Measurements from ENCODE around the gene EAF1. TPM values are rescaled to one million over a fixed set of nuclear protein-coding genes. Genes with fewer than 3 reads are reported as not detected.

EAF1 gene
- polyA plus RNA-seq, 3 donors = 9.0 to 44.0 (median 9.1) TPM

DNA sequence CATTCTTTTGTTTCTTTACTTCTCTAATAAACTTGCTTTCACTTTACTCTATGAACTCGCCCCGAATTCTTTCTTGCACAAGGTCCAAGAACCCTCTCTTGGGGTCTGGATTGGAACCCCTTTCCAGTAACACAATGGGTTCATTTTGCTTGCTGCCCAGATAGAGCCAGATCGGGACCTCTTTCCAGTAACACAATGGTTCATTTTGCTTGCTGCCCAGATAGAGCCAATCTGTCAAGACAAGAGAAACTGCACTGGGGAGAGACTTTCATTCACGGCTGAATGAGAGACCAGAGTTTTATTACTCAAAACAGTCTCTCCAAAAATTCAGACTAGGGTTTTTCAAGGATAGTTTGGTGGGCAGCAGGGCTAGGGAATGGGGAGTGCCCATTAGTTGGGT, 25.5 kb upstream of the EAF1 start:
- peak overlapping the region in 1 of 7 donors; percentile 0 for H3K27ac Mint-ChIP-seq
- Histone ChIP-seq H3K4me3 (replicated peaks in 1 of 3; ENCODE audit: low read depth in 2 of 3, low read length in 3 of 3) (no peak overlapping the region), H3K27ac (ENCODE audit: low read depth in 1 of 2, low read length in 2 of 2) (no peak overlapping the region), H3K4me2 (replicated peaks; ENCODE audit: extremely low read depth, low read length, poor library complexity, severe bottlenecking) (no peak overlapping the region), H3K9ac (ENCODE audit: insufficient read depth, low read length, poor library complexity, severe bottlenecking) (no peak overlapping the region), H3K79me2 (ENCODE audit: insufficient read depth, low read length) (no peaks in the 10 kb centered on the region), H3K36me3 (replicated peaks in 1 of 2; ENCODE audit: control insufficient read depth in 1 of 2, insufficient read depth in 2 of 2, low read length in 2 of 2) (no peaks in the 10 kb centered on the region), H3K27me3 (ENCODE audit: control insufficient read depth in 2 of 2, insufficient read depth in 2 of 2, low read length in 2 of 2) (no peaks in the 10 kb centered on the region), H3K9me3 (replicated peaks in 1 of 2; ENCODE audit: control insufficient read depth in 1 of 2, insufficient read depth in 1 of 2, low read length in 2 of 2) (peaks cover 0 to 10% of the 10 kb centered on the region in 2 donors), H4K20me1 (ENCODE audit: insufficient read depth, low read length) (no peaks in the 10 kb centered on the region), H3K4me1 (ENCODE audit: control insufficient read depth in 1 of 2, insufficient read depth in 2 of 2, low read length in 2 of 2) (peaks cover 22 to 27% of the 10 kb centered on the region in 2 donors), H2AFZ (ENCODE audit: insufficient read depth, low read depth, low read length, poor library complexity, severe bottlenecking) (no peak overlapping the region)
- intact Hi-C loops (cut with micrococcal nuclease) = no loop called here
- no peak for DNase-seq
- TF ChIP-seq, protein P1, sequence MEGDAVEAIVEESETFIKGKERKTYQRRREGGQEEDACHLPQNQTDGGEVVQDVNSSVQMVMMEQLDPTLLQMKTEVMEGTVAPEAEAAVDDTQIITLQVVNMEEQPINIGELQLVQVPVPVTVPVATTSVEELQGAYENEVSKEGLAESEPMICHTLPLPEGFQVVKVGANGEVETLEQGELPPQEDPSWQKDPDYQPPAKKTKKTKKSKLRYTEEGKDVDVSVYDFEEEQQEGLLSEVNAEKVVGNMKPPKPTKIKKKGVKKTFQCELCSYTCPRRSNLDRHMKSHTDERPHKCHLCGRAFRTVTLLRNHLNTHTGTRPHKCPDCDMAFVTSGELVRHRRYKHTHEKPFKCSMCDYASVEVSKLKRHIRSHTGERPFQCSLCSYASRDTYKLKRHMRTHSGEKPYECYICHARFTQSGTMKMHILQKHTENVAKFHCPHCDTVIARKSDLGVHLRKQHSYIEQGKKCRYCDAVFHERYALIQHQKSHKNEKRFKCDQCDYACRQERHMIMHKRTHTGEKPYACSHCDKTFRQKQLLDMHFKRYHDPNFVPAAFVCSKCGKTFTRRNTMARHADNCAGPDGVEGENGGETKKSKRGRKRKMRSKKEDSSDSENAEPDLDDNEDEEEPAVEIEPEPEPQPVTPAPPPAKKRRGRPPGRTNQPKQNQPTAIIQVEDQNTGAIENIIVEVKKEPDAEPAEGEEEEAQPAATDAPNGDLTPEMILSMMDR (IDR thresholded peaks at IDR 0.05) = no peak
- peaks cover 1 to 7% (median 3%) of the 10 kb centered on the region in 3 donors for H3K27me3 Mint-ChIP-seq (ENCODE audit: low read depth in 3 of 3)
- 88% methylated on average over 2 of the region's 4 CpGs for WGBS (ENCODE audit: insufficient coverage)
- no peak overlapping the region for H3K4me3 Mint-ChIP-seq
- H3K9me3 Mint-ChIP-seq = peaks cover 3 to 11% (median 8%) of the 10 kb centered on the region in 7 donors
- H3K4me1 Mint-ChIP-seq = peaks cover 26% of the 10 kb centered on the region
- H3K36me3 Mint-ChIP-seq = peaks cover 0 to 3% of the 10 kb centered on the region in 2 donors

- H3K4me1 ChIP-seq (ENCODE audit: control insufficient read depth in 1 of 2, insufficient read depth in 2 of 2, low read length in 2 of 2) = peaks cover 24 to 29% of the 10 kb centered on the region in 2 donors
- no peak overlapping the region for H3K9ac ChIP-seq (ENCODE audit: insufficient read depth, low read length, poor library complexity, severe bottlenecking)
- H3K27ac Mint-ChIP-seq = peak overlapping the region in 6 of 7 donors; percentile 41 to 82 (median 60)
- no peaks in the 10 kb centered on the region for H3K79me2 ChIP-seq (ENCODE audit: insufficient read depth, low read length)
- peak overlapping the region in 1 of 2 donors; percentile 64 for H3K27ac ChIP-seq (ENCODE audit: low read depth in 1 of 2, low read length in 2 of 2)
- TF ChIP-seq, protein P1 (IDR thresholded peaks at IDR 0.05) = no peak
- H3K36me3 ChIP-seq (replicated peaks in 1 of 2; ENCODE audit: control insufficient read depth in 1 of 2, insufficient read depth in 2 of 2, low read length in 2 of 2) = no peaks in the 10 kb centered on the region
- H3K36me3 Mint-ChIP-seq = peaks cover 4% of the 10 kb centered on the region in 2 donors
- H3K4me1 Mint-ChIP-seq = peaks cover 28% of the 10 kb centered on the region
- H3K4me3 ChIP-seq (replicated peaks in 1 of 3; ENCODE audit: low read depth in 2 of 3, low read length in 3 of 3) = no peak overlapping the region
- no peaks in the 10 kb centered on the region for H3K27me3 ChIP-seq (ENCODE audit: control insufficient read depth in 2 of 2, insufficient read depth in 2 of 2, low read length in 2 of 2)
- H2AFZ ChIP-seq (ENCODE audit: insufficient read depth, low read depth, low read length, poor library complexity, severe bottlenecking) = no peak overlapping the region
- H3K4me2 ChIP-seq (replicated peaks; ENCODE audit: extremely low read depth, low read length, poor library complexity, severe bottlenecking) = no peak overlapping the region
- no CpG with 5 or more reads among the region's 3 CpGs for WGBS (ENCODE audit: insufficient coverage)
- H4K20me1 ChIP-seq (ENCODE audit: insufficient read depth, low read length) = no peaks in the 10 kb centered on the region
- no peak overlapping the region for H3K4me3 Mint-ChIP-seq
- H3K27me3 Mint-ChIP-seq (ENCODE audit: low read depth in 3 of 3) = peaks cover 1 to 5% (median 3%) of the 10 kb centered on the region in 3 donors
- DNase-seq = no peak
- intact Hi-C loops (cut with micrococcal nuclease) = no loop called here
- peaks cover 0 to 2% (median 0%) of the 10 kb centered on the region in 7 donors for H3K9me3 Mint-ChIP-seq
- no peaks in the 10 kb centered on the region for H3K9me3 ChIP-seq (replicated peaks in 1 of 2; ENCODE audit: control insufficient read depth in 1 of 2, insufficient read depth in 1 of 2, low read length in 2 of 2)
Observed at GRCh38 chr3:15403495-15403894, 23.9 kb upstream of the EAF1 start.

Data from CD14-positive monocyte (primary cell).